Progenitor cell of endocrine pancreas (in vitro differentiated cells): ENCODE data around the gene SLC9A1. TPM values are rescaled to one million over a fixed set of nuclear protein-coding genes. Genes with fewer than 3 reads are reported as not detected.
A peak's percentile ranks its signal among the peaks of the same experiment; 100 is the strongest.

Experiments
- DNase-seq: peaks from one replicate; pipeline ENCODE4 v3.0.0; 2021; ENCODE audit warnings: low spot score; ENCODE audit not compliant: unreplicated experiment
- H3K27ac Mint-ChIP-seq: 2 replicates; pipeline ENCODE4 v1.8.0; 2021; ENCODE audit warnings: mild to moderate bottlenecking, moderate library complexity, mixed read lengths
- H3K27me3 Mint-ChIP-seq: 2 replicates; pipeline ENCODE4 v1.8.0; 2021; ENCODE audit warnings: mixed read lengths
- H3K36me3 Mint-ChIP-seq: 2 replicates; pipeline ENCODE4 v1.8.0; 2022; ENCODE audit warnings: mixed read lengths; ENCODE audit not compliant: insufficient read depth
- H3K4me1 Mint-ChIP-seq: 2 replicates; pipeline ENCODE4 v1.8.0; 2021; ENCODE audit warnings: low read depth, mixed read lengths
- H3K4me3 Mint-ChIP-seq: 2 replicates; pipeline ENCODE4 v1.8.0; 2021; ENCODE audit warnings: low read depth, mild to moderate bottlenecking, moderate library complexity, mixed read lengths
- H3K9me3 Mint-ChIP-seq: 2 replicates; pipeline ENCODE4 v1.8.0; 2021; ENCODE audit warnings: low read depth, mixed read lengths
- CTCF ChIP-seq: fragments of 200-600 bp; sonication (generic); IDR thresholded peaks from one replicate; pipeline ENCODE4 v1.5.0; 2021; ENCODE audit warnings: antibody characterized with exemption, mild to moderate bottlenecking; ENCODE audit not compliant: unreplicated experiment
- total RNA-seq: library from RNA; stranded (reverse); gene quantifications from 2 replicates; pipeline ENCODE4 v1.2.1, GENCODE V29; 2021

The SLC9A1 gene
- total RNA-seq, 1 donor from 2014 or later = 19.6 TPM

- TF ChIP-seq CTCF = no peak
- DNase-seq = no peak
- Mint-ChIP-seq H3K27ac (no peak overlapping the region), H3K36me3 (no peaks in the 10 kb centered on the region), H3K4me3 (no peak overlapping the region), H3K4me1 (peaks cover 26% of the 10 kb centered on the region), H3K9me3 (no peaks in the 10 kb centered on the region), H3K27me3 (no peaks in the 10 kb centered on the region)
Observed at GRCh38 chr1:27147842-27148518, 6.9 kb downstream of the SLC9A1 start.

GRCh38 chr1:27145934-27146354, 9.0 kb downstream of the SLC9A1 start:
- Mint-ChIP-seq H3K4me1 (peaks cover 21% of the 10 kb centered on the region), H3K36me3 (no peaks in the 10 kb centered on the region), H3K9me3 (no peaks in the 10 kb centered on the region), H3K27me3 (no peaks in the 10 kb centered on the region), H3K27ac (peak overlapping the region; percentile 59), H3K4me3 (no peak overlapping the region)
- no peak for DNase-seq
- TF ChIP-seq CTCF = no peak

- Mint-ChIP-seq H3K4me3 (no peak overlapping the region), H3K9me3 (no peaks in the 10 kb centered on the region), H3K4me1 (peaks cover 21% of the 10 kb centered on the region), H3K36me3 (no peaks in the 10 kb centered on the region), H3K27me3 (no peaks in the 10 kb centered on the region), H3K27ac (no peak overlapping the region)
- no peak for DNase-seq
- TF ChIP-seq CTCF = no peak
Observed at GRCh38 chr1:27144920-27145661, 9.8 kb downstream of the SLC9A1 start.

GRCh38 chr1:27144049-27144748, 10.7 kb downstream of the SLC9A1 start:
- no peak for TF ChIP-seq CTCF
- Mint-ChIP-seq H3K27ac (peak overlapping the region; percentile 54), H3K36me3 (no peaks in the 10 kb centered on the region), H3K27me3 (no peaks in the 10 kb centered on the region), H3K4me1 (peaks cover 21% of the 10 kb centered on the region), H3K4me3 (peak overlapping the region; percentile 24), H3K9me3 (no peaks in the 10 kb centered on the region)
- no peak for DNase-seq

GRCh38 chr1:27143401-27143800, 11.5 kb downstream of the SLC9A1 start:
- no peak for DNase-seq
- Mint-ChIP-seq H3K4me1 (peaks cover 25% of the 10 kb centered on the region), H3K4me3 (no peak overlapping the region), H3K27ac (no peak overlapping the region), H3K36me3 (no peaks in the 10 kb centered on the region), H3K9me3 (no peaks in the 10 kb centered on the region), H3K27me3 (no peaks in the 10 kb centered on the region)
- TF ChIP-seq CTCF = no peak
